AG04449 (cell line): ENCODE results near the gene AEBP2.
"Not testable (repeated sequence)": the region's sequence is repeated elsewhere in the genome, so short reads cannot be mapped to it uniquely, and the experiment has no call there.

Experiments
- CTCF ChIA-PET: fragments of 350-600 bp; formaldehyde crosslinking; extraction: SDS; loops from one replicate; lab custom pipeline; 2021; ENCODE audit warnings: antibody characterized with exemption; lab: Yijun Ruan, JAX
- POLR2A ChIA-PET: fragments of 400-600, 350-600 bp; formaldehyde crosslinking; extraction: SDS; loops from one replicate; lab custom pipeline; 2020; ENCODE audit warnings: antibody characterized with exemption, inconsistent platforms; lab: Yijun Ruan, JAX
- DNase-seq: peaks from one replicate; pipeline ENCODE4 v3.0.0-alpha.2; 2010; ENCODE audit warnings: low read depth, low spot score
- H3K4me3 ChIP-seq: 2 replicates; pipeline ENCODE4 v1.5.1; 2011; ENCODE audit warnings: low read depth, mild to moderate bottlenecking, control low read depth, low read length
- CTCF ChIP-seq: IDR thresholded peaks from one replicate; pipeline ENCODE4 v1.5.1; 2011; ENCODE audit warnings: mild to moderate bottlenecking, moderate library complexity, low read length, control low read depth, inconsistent platforms; ENCODE audit not compliant: insufficient read depth; ENCODE audit errors: missing control alignments

AEBP2 gene

GRCh38 chr12:19410211-19410610 is 29.1 kb upstream of the AEBP2 start:
- POLR2A ChIA-PET, result no interaction called here
- H3K4me3 ChIP-seq, result no peak overlapping the region
- CTCF ChIA-PET, result interaction anchor here (1.2 kb wide), 1 partner anchor 121 kb away, joined by 3 read pairs; no protein-coding TSS in a partner anchor
- DNase-seq, result no peak
- no peak for TF ChIP-seq CTCF

- DNase-seq, result no peak
- POLR2A ChIA-PET, result no interaction called here
- CTCF ChIA-PET, result interaction anchor here (1.2 kb wide), 1 partner anchor 122 kb away, joined by 3 read pairs; no protein-coding TSS in a partner anchor
- no peak for TF ChIP-seq CTCF
- H3K4me3 ChIP-seq, result no peak overlapping the region
These were observed 28.6 kb upstream of the AEBP2 start for GRCh38 chr12:19410629-19411185.

GRCh38 chr12:19411234-19412204 is 27.8 kb upstream of the AEBP2 start:
- H3K4me3 ChIP-seq, result no peak overlapping the region
- no peak for DNase-seq
- POLR2A ChIA-PET, result no interaction called here
- CTCF ChIA-PET, result interaction anchor here (0.6 kb wide), 1 partner anchor 163 kb away, joined by 3 read pairs; no protein-coding TSS in a partner anchor
- no peak for TF ChIP-seq CTCF

- no peak overlapping the region for H3K4me3 ChIP-seq
- ChIA-PET POLR2A (no interaction called here), CTCF (no interaction called here)
- DNase-seq, result no peak
- TF ChIP-seq CTCF, result no peak
These were observed 26.4 kb upstream of the AEBP2 start for GRCh38 chr12:19412844-19413243.

- DNase-seq, CTCF ChIA-PET, POLR2A ChIA-PET, H3K4me3 ChIP-seq: not testable (repeated sequence)
These were observed 25.7 kb upstream of the AEBP2 start for GRCh38 chr12:19413582-19413981.

GRCh38 chr12:19415563-19415962 is 23.7 kb upstream of the AEBP2 start:
- DNase-seq, result no peak
- ChIA-PET CTCF (no interaction called here), POLR2A (no interaction called here)
- H3K4me3 ChIP-seq, result no peak overlapping the region
- TF ChIP-seq CTCF, result no peak
